Astrocyte (in vitro differentiated cells and primary cell): Measurements from ENCODE around the gene ADCY4. TPM values are rescaled to one million over a fixed set of nuclear protein-coding genes. Genes with fewer than 3 reads are reported as not detected.

Experiments
- DNase-seq: peaks from one replicate; pipeline ENCODE4 v3.0.0-alpha.2; 2010; ENCODE audit warnings: low read depth
- FAIRE-seq: peaks from 2 replicates; lab custom pipeline; 2011; peaks lifted over from hg19 to GRCh38; lab: Jason Lieb, UNC
- H2AFZ ChIP-seq: 2 replicates; pipeline ENCODE4 v1.6.0; 2012; ENCODE audit warnings: low read depth, low read length, inconsistent platforms
- H3K27ac ChIP-seq: 2 replicates; pipeline ENCODE4 v1.5.1; 2011; ENCODE audit warnings: low read depth, low read length, inconsistent platforms
- H3K27me3 ChIP-seq: 2 replicates; pipeline ENCODE4 v1.6.0; 2011; ENCODE audit warnings: low read length, inconsistent platforms; ENCODE audit not compliant: insufficient read depth
- H3K36me3 ChIP-seq: 2 replicates; pipeline ENCODE4 v1.5.1; 2011; ENCODE audit warnings: low read length, inconsistent platforms; ENCODE audit not compliant: insufficient read depth
- H3K4me1 ChIP-seq: 2 replicates; pipeline ENCODE4 v1.5.1; 2011; ENCODE audit warnings: low read length, inconsistent platforms; ENCODE audit not compliant: insufficient read depth
- H3K4me2 ChIP-seq: 2 replicates; pipeline ENCODE4 v1.6.0; 2012; ENCODE audit warnings: low read length, inconsistent platforms
- H3K4me3 ChIP-seq: 2 replicates; pipeline ENCODE4 v1.5.1; 2011; ENCODE audit warnings: low read depth, mild to moderate bottlenecking, low read length, inconsistent platforms; ENCODE audit not compliant: insufficient read depth
- H3K79me2 ChIP-seq: 2 replicates; pipeline ENCODE4 v1.6.0; 2012; ENCODE audit warnings: mild to moderate bottlenecking, low read length, inconsistent platforms; ENCODE audit not compliant: insufficient read depth
- H3K9ac ChIP-seq: 2 replicates; pipeline ENCODE4 v1.6.0; 2012; ENCODE audit warnings: mild to moderate bottlenecking, low read length, inconsistent platforms
- H3K9me3 ChIP-seq: 2 replicates; pipeline ENCODE4 v1.5.1; 2012; ENCODE audit warnings: low read depth, mild to moderate bottlenecking, low read length, inconsistent platforms; ENCODE audit not compliant: insufficient read depth
- H4K20me1 ChIP-seq: 2 replicates; pipeline ENCODE4 v1.6.0; 2012; ENCODE audit warnings: low read length, inconsistent platforms; ENCODE audit not compliant: insufficient read depth
- H3K27ac Mint-ChIP-seq: one replicate; pipeline ENCODE4 v1.8.0; 2021; ENCODE audit warnings: mild to moderate bottlenecking, mixed read lengths; ENCODE audit not compliant: unreplicated experiment
- H3K27me3 Mint-ChIP-seq: one replicate; pipeline ENCODE4 v1.8.0; 2021; ENCODE audit warnings: low read depth, mixed read lengths; ENCODE audit not compliant: unreplicated experiment
- H3K36me3 Mint-ChIP-seq: one replicate; pipeline ENCODE4 v1.8.0; 2021; ENCODE audit warnings: low read depth, mixed read lengths; ENCODE audit not compliant: unreplicated experiment
- H3K4me1 Mint-ChIP-seq: one replicate; pipeline ENCODE4 v1.8.0; 2021; ENCODE audit warnings: low read depth, mixed read lengths; ENCODE audit not compliant: unreplicated experiment
- H3K4me3 Mint-ChIP-seq: one replicate; pipeline ENCODE4 v1.8.0; 2021; ENCODE audit warnings: mild to moderate bottlenecking, moderate library complexity, mixed read lengths; ENCODE audit not compliant: unreplicated experiment
- H3K9me3 Mint-ChIP-seq: one replicate; pipeline ENCODE4 v1.8.0; 2021; ENCODE audit warnings: mild to moderate bottlenecking, mixed read lengths; ENCODE audit not compliant: unreplicated experiment
- CTCF ChIP-seq: IDR thresholded peaks from 2 replicates; pipeline ENCODE4 v1.5.1; 2011; ENCODE audit warnings: low read depth, mild to moderate bottlenecking, inconsistent platforms, low read length, moderate library complexity; ENCODE audit not compliant: insufficient read depth
- EZH2 ChIP-seq: IDR thresholded peaks from 2 replicates; pipeline ENCODE4 v1.6.1; 2012; ENCODE audit warnings: mild to moderate bottlenecking, low read length, inconsistent platforms; ENCODE audit not compliant: insufficient read depth
- total RNA-seq: library from RNA; stranded (reverse); gene quantifications from 2 replicates; pipeline ENCODE4 v1.2.1, GENCODE V29; 2021

ADCY4 gene
- total RNA-seq, 1 donor from 2014 or later = 0.32 TPM

GRCh38 chr14:24317141-24317928 is 17.5 kb downstream of the ADCY4 start:
- FAIRE-seq = no peak
- Histone ChIP-seq H3K27me3 (peaks cover 32% of the 10 kb centered on the region), H3K9ac (no peak overlapping the region), H3K4me2 (no peak overlapping the region), H4K20me1 (peaks cover 6% of the 10 kb centered on the region), H3K27ac (no peak overlapping the region), H3K4me1 (peaks cover 12% of the 10 kb centered on the region), H2AFZ (no peak overlapping the region), H3K36me3 (no peaks in the 10 kb centered on the region), H3K79me2 (no peaks in the 10 kb centered on the region), H3K9me3 (no peaks in the 10 kb centered on the region), H3K4me3 (no peak overlapping the region)
- Mint-ChIP-seq H3K36me3 (peaks cover under 1% of the 10 kb centered on the region), H3K9me3 (peaks cover 2% of the 10 kb centered on the region), H3K4me3 (no peak overlapping the region), H3K4me1 (peaks cover 9% of the 10 kb centered on the region), H3K27me3 (peaks cover 27% of the 10 kb centered on the region), H3K27ac (no peak overlapping the region)
- peak; percentile 9 for DNase-seq
- TF ChIP-seq EZH2 = no peak
- TF ChIP-seq CTCF = no peak

- H3K4me3 ChIP-seq = no peak overlapping the region
- Mint-ChIP-seq H3K4me3 (no peak overlapping the region), H3K4me1 (peaks cover 7% of the 10 kb centered on the region), H3K9me3 (peaks cover 2% of the 10 kb centered on the region), H3K27me3 (peaks cover 27% of the 10 kb centered on the region), H3K36me3 (peaks cover 5% of the 10 kb centered on the region), H3K27ac (no peak overlapping the region)
- no peak overlapping the region for H3K9ac ChIP-seq
- FAIRE-seq (no peak), DNase-seq (no peak)
- peaks cover 31% of the 10 kb centered on the region for H3K27me3 ChIP-seq
- H3K36me3 ChIP-seq = no peaks in the 10 kb centered on the region
- H3K4me1 ChIP-seq = peaks cover 12% of the 10 kb centered on the region
- peak overlapping the region; percentile 52 for H2AFZ ChIP-seq
- peaks cover 12% of the 10 kb centered on the region for H4K20me1 ChIP-seq
- TF ChIP-seq EZH2 = no peak
- no peak for TF ChIP-seq CTCF
- no peaks in the 10 kb centered on the region for H3K79me2 ChIP-seq
- H3K4me2 ChIP-seq = no peak overlapping the region
- no peak overlapping the region for H3K27ac ChIP-seq
- no peaks in the 10 kb centered on the region for H3K9me3 ChIP-seq
Observed at GRCh38 chr14:24316597-24316950, 18.3 kb downstream of the ADCY4 start.
